Neural progenitor cell (in vitro differentiated cells): ENCODE data around the gene MAPK13. TPM values are rescaled to one million over a fixed set of nuclear protein-coding genes. Genes with fewer than 3 reads are reported as not detected.

Source experiments
- DNase-seq: peaks from one replicate; pipeline ENCODE4 v3.0.0-alpha.2; 2016; ENCODE audit warnings: low spot score
- H2AFZ ChIP-seq: fragments of 200-600 bp; sonication (generic); replicated peaks from 2 replicates; pipeline ENCODE4 v1.6.1; 2016; ENCODE audit warnings: antibody characterized with exemption
- H3F3A ChIP-seq: fragments of 200-600 bp; sonication (generic); 2 replicates; pipeline ENCODE4 v1.6.1; 2016; ENCODE audit warnings: antibody characterized with exemption, low read depth
- H3K27ac ChIP-seq: fragments of 200-600 bp; sonication (generic); 2 replicates; pipeline ENCODE4 v1.5.1; 2016; ENCODE audit warnings: mild to moderate bottlenecking
- H3K27me3 ChIP-seq: fragments of 200-600 bp; sonication (generic); 2 replicates; pipeline ENCODE4 v1.6.1; 2016; ENCODE audit warnings: mild to moderate bottlenecking, moderate library complexity
- H3K36me3 ChIP-seq: fragments of 200-600 bp; sonication (generic); 2 replicates; pipeline ENCODE4 v1.5.1; 2016
- H3K4me1 ChIP-seq: fragments of 200-600 bp; sonication (generic); 2 replicates; pipeline ENCODE4 v1.6.1; 2016; ENCODE audit warnings: mixed run types
- H3K4me2 ChIP-seq: fragments of 200-600 bp; sonication (generic); 2 replicates; pipeline ENCODE4 v1.6.1; 2016
- H3K4me3 ChIP-seq: fragments of 200-600 bp; sonication (generic); 2 replicates; pipeline ENCODE4 v1.5.1; 2016
- H3K79me2 ChIP-seq: fragments of 200-600 bp; sonication (generic); 2 replicates; pipeline ENCODE4 v1.6.1; 2016; ENCODE audit warnings: low read depth
- H3K9ac ChIP-seq: fragments of 200-600 bp; sonication (generic); 2 replicates; pipeline ENCODE4 v1.6.1; 2016
- H3K9me3 ChIP-seq: fragments of 200-600 bp; sonication (generic); 2 replicates; pipeline ENCODE4 v1.5.1; 2016; ENCODE audit warnings: low read depth
- H4K20me1 ChIP-seq: fragments of 200-600 bp; sonication (generic); 2 replicates; pipeline ENCODE4 v1.6.1; 2016; ENCODE audit warnings: low read depth
- H3K27ac Mint-ChIP-seq: 3 replicates; pipeline ENCODE4 v1.8.0; 2021; ENCODE audit warnings: mixed read lengths
- H3K27me3 Mint-ChIP-seq: 2 replicates; pipeline ENCODE4 v1.8.0; 2022; ENCODE audit warnings: low read depth, mild to moderate bottlenecking, inconsistent platforms, moderate library complexity, mixed read lengths; ENCODE audit not compliant: insufficient read depth
- H3K36me3 Mint-ChIP-seq: 3 replicates; pipeline ENCODE4 v1.8.0; 2021; ENCODE audit warnings: mixed read lengths
- H3K4me1 Mint-ChIP-seq: 3 replicates; pipeline ENCODE4 v1.8.0; 2021; ENCODE audit warnings: mixed read lengths
- H3K4me3 Mint-ChIP-seq: 3 replicates; pipeline ENCODE4 v1.8.0; 2021; ENCODE audit warnings: mild to moderate bottlenecking, moderate library complexity, mixed read lengths
- H3K9me3 Mint-ChIP-seq: 3 replicates; pipeline ENCODE4 v1.8.0; 2020; ENCODE audit warnings: mixed read lengths
- EZH2 ChIP-seq: fragments of 200-600 bp; sonication (generic); IDR thresholded peaks from 2 replicates; pipeline ENCODE4 v1.6.1; 2017; ENCODE audit warnings: antibody characterized with exemption, mild to moderate bottlenecking, moderate library complexity
- EZH2phosphoT487 ChIP-seq: fragments of 200-600 bp; sonication (generic); IDR thresholded peaks from 2 replicates; pipeline ENCODE4 v1.6.1; 2017; ENCODE audit warnings: antibody characterized with exemption
- total RNA-seq: library from RNA; depleted of rRNA; stranded (reverse); fragments of >200 nt; gene quantifications from 2 replicates; pipeline ENCODE4 v1.2.3, GENCODE V29; 2015; ENCODE audit warnings: low replicate concordance
- TF ChIP-seq, protein P1 (sequence below): fragments of 200-600 bp; sonication (generic); IDR thresholded peaks from 2 replicates; pipeline ENCODE4 v1.5.1; 2017; ENCODE audit warnings: antibody characterized with exemption, mild to moderate bottlenecking

The MAPK13 gene
- total RNA-seq, 1 donor from 2014 or later, result 0.13 TPM

DNA sequence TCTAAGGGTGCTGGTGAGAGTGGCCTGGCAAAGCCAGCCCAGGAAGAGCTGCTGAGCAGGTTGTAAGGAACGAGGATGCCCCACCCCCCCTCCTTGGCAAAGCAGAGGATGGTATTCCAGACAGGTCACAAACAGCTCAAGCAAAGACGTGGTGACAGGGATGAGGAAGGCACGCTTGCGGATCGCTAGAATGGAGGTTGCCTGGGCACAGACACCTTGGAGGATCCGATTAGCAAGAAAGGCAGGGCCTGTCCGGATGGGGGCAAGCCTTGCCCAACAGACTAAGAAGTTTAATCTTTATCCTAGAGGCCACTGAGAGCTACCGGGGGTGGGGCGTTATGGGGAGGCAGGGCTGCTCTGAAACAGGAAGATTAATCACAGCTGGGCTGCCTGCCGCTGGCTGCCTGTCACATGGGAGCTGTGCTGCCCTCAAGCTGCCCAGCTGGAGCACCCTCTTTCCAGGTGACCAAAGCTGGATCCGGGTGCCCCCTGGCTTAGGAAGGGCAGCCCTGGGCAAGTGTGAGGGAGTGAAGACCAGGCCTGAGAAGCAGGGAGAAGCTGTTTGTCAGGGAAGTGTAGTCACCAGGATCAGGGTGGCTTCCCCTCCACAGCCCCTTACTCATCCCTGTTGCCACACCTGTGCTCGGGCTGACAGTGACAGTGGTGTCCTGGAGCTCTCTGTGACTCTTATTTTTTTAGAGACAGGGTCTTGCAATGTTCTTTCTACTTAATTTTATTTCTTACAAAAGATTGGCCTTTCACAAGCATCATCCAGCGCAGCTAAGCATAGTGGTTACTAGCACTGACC, 9.1 kb upstream of the MAPK13 start:
- no peak for DNase-seq
- H3K27ac Mint-ChIP-seq, result no peak overlapping the region
- peaks cover 5% of the 10 kb centered on the region for H3K4me1 Mint-ChIP-seq
- Histone ChIP-seq H3K4me1 (peaks cover 9% of the 10 kb centered on the region), H3K27ac (no peak overlapping the region), H3K4me3 (no peak overlapping the region), H4K20me1 (no peaks in the 10 kb centered on the region), H3K4me2 (peak overlapping the region; percentile 35), H3K27me3 (no peaks in the 10 kb centered on the region), H2AFZ (no peak overlapping the region), H3K9ac (no peak overlapping the region), H3K79me2 (no peaks in the 10 kb centered on the region), H3F3A (no peaks in the 10 kb centered on the region), H3K9me3 (no peaks in the 10 kb centered on the region), H3K36me3 (no peaks in the 10 kb centered on the region)
- no peaks in the 10 kb centered on the region for H3K9me3 Mint-ChIP-seq
- TF ChIP-seq EZH2phosphoT487 (no peak), EZH2 (no peak)
- TF ChIP-seq, protein P1, sequence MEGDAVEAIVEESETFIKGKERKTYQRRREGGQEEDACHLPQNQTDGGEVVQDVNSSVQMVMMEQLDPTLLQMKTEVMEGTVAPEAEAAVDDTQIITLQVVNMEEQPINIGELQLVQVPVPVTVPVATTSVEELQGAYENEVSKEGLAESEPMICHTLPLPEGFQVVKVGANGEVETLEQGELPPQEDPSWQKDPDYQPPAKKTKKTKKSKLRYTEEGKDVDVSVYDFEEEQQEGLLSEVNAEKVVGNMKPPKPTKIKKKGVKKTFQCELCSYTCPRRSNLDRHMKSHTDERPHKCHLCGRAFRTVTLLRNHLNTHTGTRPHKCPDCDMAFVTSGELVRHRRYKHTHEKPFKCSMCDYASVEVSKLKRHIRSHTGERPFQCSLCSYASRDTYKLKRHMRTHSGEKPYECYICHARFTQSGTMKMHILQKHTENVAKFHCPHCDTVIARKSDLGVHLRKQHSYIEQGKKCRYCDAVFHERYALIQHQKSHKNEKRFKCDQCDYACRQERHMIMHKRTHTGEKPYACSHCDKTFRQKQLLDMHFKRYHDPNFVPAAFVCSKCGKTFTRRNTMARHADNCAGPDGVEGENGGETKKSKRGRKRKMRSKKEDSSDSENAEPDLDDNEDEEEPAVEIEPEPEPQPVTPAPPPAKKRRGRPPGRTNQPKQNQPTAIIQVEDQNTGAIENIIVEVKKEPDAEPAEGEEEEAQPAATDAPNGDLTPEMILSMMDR, result no peak
- H3K27me3 Mint-ChIP-seq, result peaks cover 4% of the 10 kb centered on the region
- peak overlapping the region; percentile 41 for H3K4me3 Mint-ChIP-seq
- H3K36me3 Mint-ChIP-seq, result no peaks in the 10 kb centered on the region

DNA sequence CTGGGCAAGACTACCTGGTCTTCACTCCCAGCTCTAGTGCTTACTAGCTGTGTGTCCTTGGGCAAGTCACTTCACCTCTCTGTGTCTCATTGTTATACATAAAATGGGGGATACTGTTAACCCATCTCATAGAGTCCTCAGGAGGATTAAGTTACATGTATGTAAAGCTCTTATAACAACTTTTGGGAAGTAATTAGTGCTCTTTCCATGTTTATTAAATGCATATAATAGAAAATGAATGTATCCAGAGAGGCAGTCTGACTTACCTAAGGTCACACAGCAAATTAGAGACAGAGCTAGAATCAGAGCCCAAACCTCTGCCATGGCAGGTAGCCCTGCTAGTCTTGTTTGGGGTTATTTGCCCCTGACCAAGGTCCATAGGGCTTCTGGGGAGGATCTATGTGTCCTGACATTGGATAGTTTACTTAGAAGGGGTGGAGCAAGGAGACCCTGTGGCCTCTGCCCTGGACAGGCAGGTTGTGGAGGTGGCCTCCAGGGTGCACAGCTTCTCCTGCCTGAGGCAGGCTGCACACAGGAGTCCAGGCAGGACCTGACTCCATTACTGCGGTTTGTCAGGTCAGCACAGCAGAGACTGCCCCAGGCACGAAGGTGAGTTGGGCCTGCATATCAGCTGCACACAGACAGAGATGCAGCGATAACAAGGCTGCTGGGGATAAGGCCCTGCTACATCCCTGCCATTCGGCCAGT, 8.4 kb upstream of the MAPK13 start:
- H3K27me3 Mint-ChIP-seq, result peaks cover 5% of the 10 kb centered on the region
- no peaks in the 10 kb centered on the region for H3K36me3 ChIP-seq
- no peak overlapping the region for H3K4me3 ChIP-seq
- H3K9ac ChIP-seq, result no peak overlapping the region
- no peaks in the 10 kb centered on the region for H3K79me2 ChIP-seq
- H4K20me1 ChIP-seq, result no peaks in the 10 kb centered on the region
- TF ChIP-seq EZH2phosphoT487 (no peak), EZH2 (no peak)
- TF ChIP-seq, protein P1, result no peak
- H3K27ac ChIP-seq, result no peak overlapping the region
- no peaks in the 10 kb centered on the region for H3K9me3 ChIP-seq
- H3K4me1 ChIP-seq, result peaks cover 9% of the 10 kb centered on the region
- H2AFZ ChIP-seq, result no peak overlapping the region
- H3K4me1 Mint-ChIP-seq, result peaks cover 5% of the 10 kb centered on the region
- no peak overlapping the region for H3K4me3 Mint-ChIP-seq
- DNase-seq, result no peak
- H3K27ac Mint-ChIP-seq, result no peak overlapping the region
- no peaks in the 10 kb centered on the region for H3K9me3 Mint-ChIP-seq
- H3F3A ChIP-seq, result no peaks in the 10 kb centered on the region
- no peaks in the 10 kb centered on the region for H3K36me3 Mint-ChIP-seq
- no peak overlapping the region for H3K4me2 ChIP-seq
- H3K27me3 ChIP-seq, result no peaks in the 10 kb centered on the region

DNA sequence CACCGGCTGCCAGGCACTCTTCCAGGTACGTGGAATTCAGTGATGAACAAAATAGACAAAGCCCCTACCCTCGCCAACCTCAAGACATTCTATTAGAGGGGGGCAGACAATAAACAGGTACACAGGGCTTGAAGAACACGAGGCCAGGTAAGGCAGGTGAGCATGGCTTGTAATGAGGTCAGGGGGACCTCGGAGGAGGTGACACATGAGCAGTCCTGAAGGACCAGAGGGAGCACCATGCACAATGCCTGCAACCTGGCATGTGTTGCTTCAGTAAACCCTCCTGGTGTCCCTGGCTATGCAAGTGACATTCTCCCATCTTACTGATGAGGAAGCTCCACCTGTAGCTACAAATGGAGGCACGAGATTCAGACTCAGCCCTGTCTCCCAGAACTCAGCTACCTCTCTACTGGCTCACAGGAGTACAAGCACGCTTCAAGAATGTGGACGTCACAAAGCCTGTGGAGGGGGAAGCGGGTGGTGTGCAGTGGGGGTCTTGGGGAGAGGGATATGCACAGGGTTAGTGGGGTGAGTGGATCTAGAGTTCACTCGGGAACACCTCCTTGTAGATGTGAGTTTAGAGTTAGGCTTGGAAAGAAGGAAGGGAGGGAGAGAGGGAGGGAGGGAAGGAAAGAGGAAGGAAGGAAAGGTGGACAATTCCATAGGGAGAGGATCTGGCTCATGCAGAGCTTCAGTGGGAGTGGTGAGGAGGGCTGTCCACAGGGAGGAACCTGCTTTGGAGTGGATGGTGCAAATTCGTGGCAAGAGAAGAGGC, 7.6 kb upstream of the MAPK13 start:
- H2AFZ ChIP-seq, result no peak overlapping the region
- no peak overlapping the region for H3K4me2 ChIP-seq
- Mint-ChIP-seq H3K9me3 (no peaks in the 10 kb centered on the region), H3K36me3 (no peaks in the 10 kb centered on the region), H3K27ac (peak overlapping the region; percentile 9), H3K4me3 (no peak overlapping the region), H3K4me1 (peaks cover 5% of the 10 kb centered on the region), H3K27me3 (peaks cover 5% of the 10 kb centered on the region)
- H3K9ac ChIP-seq, result no peak overlapping the region
- no peaks in the 10 kb centered on the region for H4K20me1 ChIP-seq
- no peaks in the 10 kb centered on the region for H3K27me3 ChIP-seq
- TF ChIP-seq, protein P1, result no peak
- TF ChIP-seq EZH2, result no peak
- DNase-seq, result no peak
- H3K4me1 ChIP-seq, result peaks cover 9% of the 10 kb centered on the region
- no peak overlapping the region for H3K4me3 ChIP-seq
- H3K36me3 ChIP-seq, result no peaks in the 10 kb centered on the region
- H3K9me3 ChIP-seq, result no peaks in the 10 kb centered on the region
- H3K79me2 ChIP-seq, result no peaks in the 10 kb centered on the region
- no peak overlapping the region for H3K27ac ChIP-seq
- no peaks in the 10 kb centered on the region for H3F3A ChIP-seq
